HG03457 (cell line): ENCODE data around the gene UGT1A3.

Source experiments
- ATAC-seq: cut with Tn5 transposase; IDR thresholded peaks from one replicate; pipeline ENCODE4 v1.9.1; 2021; ENCODE audit warnings: moderate number of reproducible peaks; ENCODE audit not compliant: unreplicated experiment

UGT1A3 gene

DNA sequence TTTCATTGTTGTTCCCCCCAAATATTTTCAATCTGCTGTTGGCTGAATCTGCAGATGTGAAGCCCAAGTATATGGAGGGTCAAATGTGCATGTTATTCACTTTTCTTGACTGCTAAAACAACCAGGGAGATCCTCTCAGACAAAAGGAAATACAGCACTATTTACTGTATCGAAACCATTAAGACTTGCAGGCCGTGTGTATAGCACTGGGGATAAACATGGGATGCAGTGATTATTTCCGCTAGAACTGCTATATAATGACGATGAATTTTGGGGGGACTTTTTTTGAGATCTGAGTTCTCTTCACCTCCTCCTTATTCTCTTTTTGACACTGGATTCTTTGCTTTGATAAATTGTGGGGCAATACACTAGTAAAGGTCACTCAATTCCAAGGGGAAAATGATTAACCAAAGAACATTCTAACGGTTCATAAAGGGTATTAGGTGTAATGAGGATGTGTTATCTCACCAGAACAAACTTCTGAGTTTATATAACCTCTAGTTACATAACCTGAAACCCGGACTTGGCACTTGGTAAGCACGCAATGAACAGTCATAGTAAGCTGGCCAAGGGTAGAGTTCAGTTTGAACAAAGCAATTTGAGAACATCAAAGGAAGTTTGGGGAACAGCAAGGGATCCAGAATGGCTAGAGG, 27.7 kb downstream of the UGT1A3 start:
- ATAC-seq, result no peak

DNA sequence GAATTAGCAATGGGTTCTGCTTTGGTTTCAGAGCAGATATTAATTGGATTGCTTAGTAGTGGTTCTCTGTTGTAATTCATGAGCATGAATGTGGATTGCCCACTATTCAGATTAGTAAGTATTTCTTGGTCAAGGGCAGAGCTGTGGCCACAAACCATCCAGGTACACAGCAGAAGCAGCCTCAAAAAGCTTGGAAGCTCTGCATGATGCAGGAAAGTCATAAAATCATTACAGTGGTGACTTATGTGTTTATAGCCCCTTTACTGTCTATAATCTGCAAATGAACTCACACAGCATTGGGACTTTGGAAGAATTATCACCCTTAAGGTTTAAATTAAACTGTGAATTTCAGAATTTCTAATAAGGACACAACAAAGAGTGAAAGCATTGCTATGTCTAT, 29.3 kb downstream of the UGT1A3 start:
- no peak for ATAC-seq

DNA sequence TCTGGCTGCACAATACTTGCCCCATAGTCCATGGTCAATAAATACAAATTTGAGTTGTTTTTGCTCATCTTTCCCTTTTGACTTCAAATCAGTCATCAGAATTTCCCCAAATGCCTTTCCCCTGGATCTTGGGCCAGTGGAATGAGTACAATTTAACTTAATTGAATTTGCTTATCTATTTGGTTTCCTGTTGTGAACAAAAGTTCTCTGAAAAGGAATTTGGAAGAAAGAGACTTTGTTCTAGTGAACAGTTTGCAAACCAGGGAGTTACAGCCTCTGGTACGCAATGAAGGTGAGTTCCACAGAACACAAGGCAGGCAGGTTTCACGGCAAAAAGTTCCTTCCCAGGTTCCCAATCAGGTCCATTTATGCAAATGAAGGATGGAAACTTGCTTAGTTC, 30.0 kb downstream of the UGT1A3 start:
- ATAC-seq, result no peak

DNA sequence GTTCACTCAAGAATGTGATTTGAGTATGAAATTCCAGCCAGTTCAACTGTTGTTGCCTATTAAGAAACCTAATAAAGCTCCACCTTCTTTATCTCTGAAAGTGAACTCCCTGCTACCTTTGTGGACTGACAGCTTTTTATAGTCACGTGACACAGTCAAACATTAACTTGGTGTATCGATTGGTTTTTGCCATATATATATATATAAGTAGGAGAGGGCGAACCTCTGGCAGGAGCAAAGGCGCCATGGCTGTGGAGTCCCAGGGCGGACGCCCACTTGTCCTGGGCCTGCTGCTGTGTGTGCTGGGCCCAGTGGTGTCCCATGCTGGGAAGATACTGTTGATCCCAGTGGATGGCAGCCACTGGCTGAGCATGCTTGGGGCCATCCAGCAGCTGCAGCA, 31.2 kb downstream of the UGT1A3 start, which contains the start of gene UGT1A1:
UGT1A1 (plus strand) TSS at position 228 of the 400 bp plus-strand sequence; CDS start at position 246, 18 bp downstream.
- no peak for ATAC-seq

DNA sequence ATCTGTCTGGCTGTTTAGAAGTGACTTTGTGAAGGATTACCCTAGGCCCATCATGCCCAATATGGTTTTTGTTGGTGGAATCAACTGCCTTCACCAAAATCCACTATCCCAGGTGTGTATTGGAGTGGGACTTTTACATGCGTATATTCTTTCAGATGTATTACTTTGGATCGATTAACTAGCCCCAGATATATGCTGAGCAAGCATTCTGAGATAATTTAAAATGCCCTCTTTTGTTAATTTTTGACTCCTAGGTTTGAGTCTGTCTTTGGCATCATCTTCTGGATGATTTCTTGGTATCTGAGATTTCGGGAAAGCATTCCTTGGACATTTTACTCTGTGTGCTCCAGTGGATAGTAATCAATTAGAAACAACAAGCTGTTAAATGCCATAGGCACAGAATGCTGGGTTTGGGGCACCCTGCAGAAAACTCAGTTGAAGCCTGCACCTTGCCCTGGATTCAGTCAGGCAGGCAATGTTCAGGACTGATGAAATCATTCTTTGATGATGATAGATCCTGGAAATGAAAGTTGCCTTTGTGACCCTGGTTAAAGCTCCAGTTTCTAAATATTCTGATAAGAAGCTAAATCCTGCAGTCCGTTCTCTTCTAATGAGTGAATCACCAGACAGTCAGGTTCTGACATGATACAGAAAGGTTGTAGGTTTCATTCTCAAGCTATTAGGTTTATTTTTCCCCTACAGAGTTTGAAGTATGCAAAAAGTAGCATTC, 32.4 kb downstream of the UGT1A3 start:
- no peak for ATAC-seq

DNA sequence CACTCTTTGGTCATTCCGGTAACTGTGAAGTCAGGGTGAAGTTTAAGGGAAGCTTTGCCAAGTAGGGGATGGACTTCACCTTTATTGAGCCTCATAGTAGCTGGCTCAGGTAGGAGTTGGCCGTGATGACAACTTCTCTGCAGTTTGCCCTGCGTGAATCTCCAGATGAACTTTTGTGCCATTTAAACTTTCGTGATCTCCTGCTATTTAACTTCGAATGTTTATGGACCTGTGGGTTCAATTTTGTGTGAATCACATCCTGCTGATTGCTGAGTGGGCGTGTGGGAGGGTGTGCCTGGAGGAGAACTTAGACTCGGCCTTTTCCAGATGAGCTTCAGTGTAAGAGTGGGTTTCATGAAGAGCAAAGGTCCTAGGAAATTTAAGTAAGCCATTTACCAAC, 35.4 kb downstream of the UGT1A3 start:
- ATAC-seq, result no peak

DNA sequence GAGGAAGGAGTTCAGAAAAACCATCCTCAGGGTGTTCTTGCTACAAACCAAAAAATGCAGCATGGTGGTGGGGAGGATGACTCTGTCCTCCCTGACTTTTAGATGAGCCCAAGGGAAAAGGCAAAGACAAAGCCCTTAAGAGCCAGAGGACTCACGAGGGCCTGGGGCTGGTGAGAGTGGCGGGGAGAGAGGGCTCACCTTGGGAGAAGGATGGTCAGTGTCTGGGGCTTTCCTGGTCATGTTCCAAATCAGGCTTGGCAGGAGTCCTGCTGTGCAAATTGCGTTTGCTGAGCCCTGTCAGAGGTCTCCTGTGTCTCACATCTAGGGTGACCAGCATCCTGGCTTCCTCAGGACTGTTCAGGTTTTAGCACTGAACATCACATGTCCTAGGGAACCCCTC, 35.9 kb downstream of the UGT1A3 start:
- ATAC-seq, result no peak

DNA sequence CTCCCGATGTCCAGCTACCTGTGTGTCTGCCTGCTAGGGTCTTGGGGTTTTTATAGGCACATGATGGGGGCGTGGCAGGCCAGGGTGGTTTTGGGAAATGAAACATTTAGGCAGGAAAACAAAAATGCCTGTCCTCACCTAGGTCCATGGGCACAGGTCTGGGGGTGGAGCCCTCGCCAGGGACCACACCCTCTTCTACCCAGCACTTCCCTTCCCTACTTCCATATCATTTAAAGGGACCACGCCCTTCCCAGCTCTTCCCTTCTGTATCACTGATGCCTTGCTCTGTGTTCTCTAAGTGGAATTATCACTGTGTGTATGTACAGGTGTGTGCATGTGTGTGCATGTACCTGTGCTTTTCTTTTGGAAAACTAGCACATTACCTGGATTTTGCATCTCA, 37.6 kb downstream of the UGT1A3 start:
- ATAC-seq, result no peak

DNA sequence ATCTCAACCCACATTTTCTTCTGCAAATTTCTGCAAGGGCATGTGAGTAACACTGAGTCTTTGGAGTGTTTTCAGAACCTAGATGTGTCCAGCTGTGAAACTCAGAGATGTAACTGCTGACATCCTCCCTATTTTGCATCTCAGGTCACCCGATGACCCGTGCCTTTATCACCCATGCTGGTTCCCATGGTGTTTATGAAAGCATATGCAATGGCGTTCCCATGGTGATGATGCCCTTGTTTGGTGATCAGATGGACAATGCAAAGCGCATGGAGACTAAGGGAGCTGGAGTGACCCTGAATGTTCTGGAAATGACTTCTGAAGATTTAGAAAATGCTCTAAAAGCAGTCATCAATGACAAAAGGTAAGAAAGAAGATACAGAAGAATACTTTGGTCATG, 39.2 kb downstream of the UGT1A3 start:
- no peak for ATAC-seq

DNA sequence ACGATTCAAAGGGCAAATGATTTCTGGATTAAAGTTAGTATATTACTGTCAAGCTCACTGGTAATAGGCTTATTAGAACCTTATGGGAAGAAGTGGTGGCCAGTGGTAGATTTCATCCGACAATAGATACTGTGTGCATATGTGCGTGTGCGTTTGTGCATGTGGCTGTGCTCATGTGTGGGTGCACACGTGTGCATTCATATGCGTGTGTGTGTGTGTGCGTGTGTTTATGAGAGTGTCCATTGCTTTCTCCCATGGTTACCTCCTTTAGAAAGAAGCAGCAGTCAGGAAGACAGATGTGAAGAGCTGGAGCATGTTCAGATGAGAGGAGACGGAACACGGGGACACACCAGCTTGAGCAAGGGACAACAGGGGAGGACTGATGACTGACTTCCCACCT, 40.4 kb downstream of the UGT1A3 start:
- ATAC-seq, result no peak

DNA sequence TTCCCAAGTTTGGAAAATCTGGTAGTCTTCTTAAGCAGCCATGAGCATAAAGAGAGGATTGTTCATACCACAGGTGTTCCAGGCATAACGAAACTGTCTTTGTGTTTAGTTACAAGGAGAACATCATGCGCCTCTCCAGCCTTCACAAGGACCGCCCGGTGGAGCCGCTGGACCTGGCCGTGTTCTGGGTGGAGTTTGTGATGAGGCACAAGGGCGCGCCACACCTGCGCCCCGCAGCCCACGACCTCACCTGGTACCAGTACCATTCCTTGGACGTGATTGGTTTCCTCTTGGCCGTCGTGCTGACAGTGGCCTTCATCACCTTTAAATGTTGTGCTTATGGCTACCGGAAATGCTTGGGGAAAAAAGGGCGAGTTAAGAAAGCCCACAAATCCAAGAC, 43.3 kb downstream of the UGT1A3 start:
- no peak for ATAC-seq

DNA sequence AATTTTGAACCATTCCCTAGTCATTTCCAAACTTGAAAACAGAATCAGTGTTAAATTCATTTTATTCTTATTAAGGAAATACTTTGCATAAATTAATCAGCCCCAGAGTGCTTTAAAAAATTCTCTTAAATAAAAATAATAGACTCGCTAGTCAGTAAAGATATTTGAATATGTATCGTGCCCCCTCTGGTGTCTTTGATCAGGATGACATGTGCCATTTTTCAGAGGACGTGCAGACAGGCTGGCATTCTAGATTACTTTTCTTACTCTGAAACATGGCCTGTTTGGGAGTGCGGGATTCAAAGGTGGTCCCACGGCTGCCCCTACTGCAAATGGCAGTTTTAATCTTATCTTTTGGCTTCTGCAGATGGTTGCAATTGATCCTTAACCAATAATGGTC, 43.7 kb downstream of the UGT1A3 start:
- ATAC-seq, result no peak

DNA sequence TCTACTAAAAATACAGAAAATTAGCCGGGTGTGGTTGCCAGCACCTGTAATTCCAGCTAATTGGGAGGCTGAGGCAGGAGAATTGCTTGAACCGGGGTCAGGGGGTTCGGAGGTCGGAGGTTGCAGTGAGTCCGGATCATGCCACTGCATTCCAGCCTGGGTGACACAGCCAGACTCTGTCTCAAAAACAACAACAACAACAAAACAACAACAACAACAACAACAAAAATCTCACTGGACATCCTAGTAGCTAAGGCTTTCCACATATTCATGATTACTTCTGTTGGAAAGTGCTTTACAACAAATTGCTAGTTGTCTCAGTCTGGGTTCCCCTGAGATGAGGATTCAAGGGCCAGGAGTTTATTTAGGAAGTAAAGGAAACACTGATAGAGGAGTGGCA, 45.0 kb downstream of the UGT1A3 start:
- no peak for ATAC-seq

DNA sequence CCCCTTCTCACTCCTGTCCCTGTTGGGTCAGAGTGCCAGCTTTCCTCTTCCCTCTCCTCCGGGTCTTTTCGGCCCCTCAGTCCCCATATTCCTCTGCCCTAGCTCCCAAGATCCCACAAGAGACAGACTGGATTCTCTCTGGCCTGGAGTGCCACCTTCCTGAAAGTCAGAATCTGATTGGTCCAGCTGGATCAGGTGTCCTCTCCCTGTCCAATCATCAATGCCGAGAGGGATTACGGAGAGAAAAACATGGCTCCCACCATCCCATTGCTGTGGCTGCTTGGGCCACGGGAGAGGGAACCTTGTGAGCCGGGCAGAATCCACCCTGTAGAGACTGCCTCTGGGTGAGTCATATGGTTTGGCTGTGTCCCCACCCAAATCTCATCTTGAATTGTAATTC, 46.6 kb downstream of the UGT1A3 start:
- no peak for ATAC-seq

DNA sequence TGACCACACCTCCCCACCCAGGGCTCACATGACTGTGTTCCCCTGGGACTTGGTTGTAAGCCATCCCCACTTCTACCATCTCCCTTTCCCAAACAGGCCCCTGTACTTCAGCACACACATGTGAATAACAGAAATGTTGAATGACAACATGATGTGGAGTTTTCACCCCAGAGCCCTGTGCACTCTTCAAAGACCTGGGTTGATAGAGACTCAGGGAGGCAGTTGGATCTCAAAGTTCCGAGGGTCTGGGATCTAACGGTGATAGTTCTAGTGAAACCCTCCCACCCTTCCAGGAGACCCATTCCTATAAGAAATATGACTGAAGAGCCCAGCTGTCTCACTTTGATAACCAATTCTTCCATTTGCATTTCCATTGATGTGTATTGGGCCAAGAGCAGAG, 49.2 kb downstream of the UGT1A3 start, which contains the start of gene MROH2A:
MROH2A (plus strand) TSS at position 301 of the 400 bp plus-strand sequence. CDS start 1,029 bp downstream, outside the sequence.
- no peak for ATAC-seq

DNA sequence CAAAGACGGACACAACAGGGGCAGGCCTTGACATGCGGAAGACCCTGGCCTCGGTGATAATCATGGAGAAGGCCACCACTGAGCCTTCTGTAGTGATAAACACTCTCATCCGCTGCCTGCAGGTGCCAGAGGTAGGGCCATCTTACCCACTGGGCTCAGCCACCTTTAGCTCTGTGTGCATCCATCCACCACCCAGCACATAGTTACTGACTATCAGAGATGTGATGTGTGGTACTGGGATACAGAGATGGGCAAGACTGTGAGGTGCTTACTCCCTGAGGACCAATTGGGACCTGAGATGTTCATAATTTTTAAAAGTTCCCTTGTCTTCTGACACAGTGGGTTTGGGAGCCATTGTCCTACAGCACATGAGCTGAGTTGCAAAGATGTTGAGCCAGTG, 50.9 kb downstream of the UGT1A3 start:
- ATAC-seq, result no peak

DNA sequence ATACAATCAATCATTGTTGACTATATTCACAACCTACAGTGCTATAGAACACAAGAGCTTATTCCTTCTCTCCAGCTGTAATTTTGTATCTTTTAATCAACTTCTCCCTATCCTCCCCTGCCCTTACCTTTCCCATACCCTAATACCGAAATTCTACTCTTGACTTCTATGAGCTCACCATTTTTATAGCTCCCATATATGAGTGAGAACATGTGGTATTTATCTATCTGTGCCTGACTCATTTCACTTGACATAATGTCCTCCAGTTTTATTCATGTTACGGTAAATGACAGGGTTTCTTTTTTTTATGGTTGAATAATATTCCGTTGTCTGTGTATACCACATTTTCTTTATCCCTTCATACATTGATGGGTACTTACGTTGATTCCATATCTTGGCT, 51.9 kb downstream of the UGT1A3 start:
- ATAC-seq, result no peak

DNA sequence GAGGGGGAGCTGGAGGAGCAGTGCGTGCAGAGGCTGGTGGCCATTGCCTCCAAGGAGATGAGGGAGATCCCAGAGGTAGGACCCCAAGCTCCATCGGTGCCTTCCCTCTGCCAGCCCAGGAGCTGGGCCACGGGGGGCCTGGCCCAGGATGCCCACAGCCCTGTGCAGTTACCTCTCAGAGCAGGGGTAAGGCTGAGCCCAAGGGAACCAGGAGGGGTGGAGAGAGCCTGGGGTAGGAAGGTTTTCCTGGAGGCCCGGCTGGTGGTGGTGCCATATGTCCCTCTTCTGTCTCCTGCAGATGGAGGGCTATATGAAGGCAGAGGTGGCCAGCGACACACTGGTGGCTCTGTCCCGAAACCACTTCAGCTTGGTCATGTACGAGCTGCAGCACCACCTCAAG, 60.7 kb downstream of the UGT1A3 start:
- no peak for ATAC-seq

DNA sequence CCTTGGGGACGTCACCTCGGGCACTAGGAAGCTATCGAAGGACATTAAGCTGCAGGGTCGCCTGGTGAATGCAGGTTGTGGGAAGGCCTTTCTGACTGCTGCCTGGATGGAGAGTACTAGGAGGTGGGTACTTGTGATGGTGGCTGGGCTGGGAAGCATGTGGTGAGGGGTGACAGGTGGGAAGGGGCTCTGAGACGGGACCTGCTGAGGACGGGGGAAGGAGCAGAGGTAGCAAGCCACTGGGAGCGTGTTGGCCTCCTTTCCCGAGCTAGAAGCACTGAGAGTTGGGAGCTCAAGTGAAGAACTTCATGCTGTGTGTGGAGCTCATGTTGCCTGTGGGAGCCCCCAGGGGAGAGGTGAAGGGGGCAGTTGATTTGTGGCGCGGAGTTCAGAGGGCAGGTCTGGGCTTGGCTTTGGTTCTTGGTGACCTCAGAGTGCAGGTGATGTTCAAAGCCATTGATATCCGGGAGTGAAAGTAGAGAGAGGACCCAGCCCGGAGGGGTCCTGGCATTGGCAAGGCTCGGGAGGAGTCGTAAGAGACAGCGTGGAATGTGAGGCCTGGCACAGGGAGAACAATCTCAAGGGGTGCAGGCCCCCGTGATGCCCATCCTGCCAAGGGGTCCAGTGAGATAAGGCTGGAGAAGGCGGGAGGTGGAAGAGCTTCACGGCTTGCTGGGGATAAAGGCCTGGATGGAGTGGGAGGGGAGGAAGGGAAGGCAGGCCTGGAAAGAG, 62.5 kb downstream of the UGT1A3 start:
- no peak for ATAC-seq

DNA sequence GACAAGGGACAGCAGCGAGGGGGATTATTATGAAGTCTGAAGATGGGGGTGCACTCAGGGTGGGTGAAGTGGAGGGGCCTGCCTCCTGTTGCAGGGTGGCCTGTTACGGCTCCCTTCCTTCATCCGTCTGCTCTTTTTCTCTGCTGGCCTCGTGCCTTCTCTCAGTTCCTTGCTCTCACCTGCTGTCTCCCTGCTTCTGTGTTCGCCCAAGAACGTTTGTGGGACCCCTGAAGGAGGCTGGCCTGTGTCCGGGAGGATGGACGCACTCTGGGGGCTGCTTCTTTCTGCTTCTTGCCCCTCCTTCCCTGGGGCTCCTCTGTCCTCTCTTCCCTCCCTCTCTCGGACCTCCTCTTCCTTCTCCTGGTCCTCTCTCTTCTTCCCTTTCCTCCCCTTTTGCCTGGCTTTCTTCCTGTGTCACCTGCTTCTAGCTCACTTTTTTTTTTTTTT, 63.1 kb downstream of the UGT1A3 start:
- ATAC-seq, result no peak

DNA sequence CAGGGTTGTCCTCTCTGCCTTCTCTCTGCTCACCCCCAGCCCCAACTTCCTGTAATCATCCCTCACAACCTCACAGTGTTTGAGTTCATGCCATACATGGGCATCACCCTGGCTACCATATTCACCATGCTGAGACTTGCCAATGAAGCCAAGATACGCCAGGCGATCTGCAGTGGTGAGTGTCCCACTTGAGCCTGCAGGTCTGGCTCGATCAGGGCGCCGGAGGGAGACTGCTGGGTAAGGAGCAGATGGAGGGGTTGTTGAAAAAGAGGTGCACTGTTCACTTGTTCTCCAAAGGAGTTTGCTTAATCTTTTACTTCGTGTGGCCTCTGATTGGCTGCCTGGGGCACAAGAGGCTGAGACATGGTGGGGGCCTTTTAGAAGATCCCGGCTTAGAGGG, 63.9 kb downstream of the UGT1A3 start:
- no peak for ATAC-seq
